H9 (cell line): Measurements from ENCODE around the gene CDKAL1. TPM values are rescaled to one million over a fixed set of nuclear protein-coding genes. Genes with fewer than 3 reads are reported as not detected.

Experiments used
- DNase-seq: peaks from one replicate; pipeline ENCODE4 v3.0.0-alpha.2; 2017
- H2AFZ ChIP-seq: one replicate; pipeline ENCODE4 v1.6.1; 2013; ENCODE audit warnings: mild to moderate bottlenecking, low read length, control low read depth, moderate library complexity
- H2AK5ac ChIP-seq: 2 replicates; pipeline ENCODE4 v1.6.1; 2013; ENCODE audit warnings: low read length, control low read depth, mixed read lengths; ENCODE audit not compliant: insufficient read length
- H2BK120ac ChIP-seq: one replicate; pipeline ENCODE4 v1.6.1; 2013; ENCODE audit warnings: low read depth, mild to moderate bottlenecking, low read length, control low read depth, inconsistent platforms; ENCODE audit not compliant: poor library complexity, severe bottlenecking
- H2BK12ac ChIP-seq: 2 replicates; pipeline ENCODE4 v1.6.1; 2013; ENCODE audit warnings: low read length, control low read depth, mixed read lengths, low read depth; ENCODE audit not compliant: insufficient read length
- H2BK15ac ChIP-seq: 2 replicates; pipeline ENCODE4 v1.6.1; 2013; ENCODE audit warnings: low read depth, low read length, control low read depth
- H2BK20ac ChIP-seq: one replicate; pipeline ENCODE4 v1.6.1; 2013; ENCODE audit warnings: low read depth, mild to moderate bottlenecking, low read length, control low read depth, inconsistent platforms; ENCODE audit not compliant: poor library complexity, severe bottlenecking
- H2BK5ac ChIP-seq: 2 replicates; pipeline ENCODE4 v1.6.1; 2013; ENCODE audit warnings: low read length, control low read depth, mixed read lengths; ENCODE audit not compliant: insufficient read length
- H3K14ac ChIP-seq: 2 replicates; pipeline ENCODE4 v1.6.1; 2013; ENCODE audit warnings: low read length, control low read depth; ENCODE audit not compliant: insufficient read depth
- H3K18ac ChIP-seq: 2 replicates; pipeline ENCODE4 v1.6.1; 2013; ENCODE audit warnings: low read depth, mild to moderate bottlenecking, mixed read lengths, low read length, control low read depth; ENCODE audit not compliant: insufficient read length
- H3K23ac ChIP-seq: 2 replicates; pipeline ENCODE4 v1.6.1; 2013; ENCODE audit warnings: low read length, control low read depth, mixed read lengths, low read depth; ENCODE audit not compliant: insufficient read length
- H3K23me2 ChIP-seq: 2 replicates; pipeline ENCODE4 v1.6.1; 2013; ENCODE audit warnings: low read depth, mild to moderate bottlenecking, mixed read lengths, low read length, control low read depth; ENCODE audit not compliant: insufficient read length, poor library complexity, severe bottlenecking
- H3K27ac ChIP-seq: 2 replicates; pipeline ENCODE4 v1.5.1; 2013; ENCODE audit warnings: low read length, control low read depth, mixed read lengths, low read depth; ENCODE audit not compliant: insufficient read length
- H3K27me3 ChIP-seq: 2 replicates; pipeline ENCODE4 v1.6.1; 2013; ENCODE audit warnings: low read length, control low read depth, inconsistent platforms; ENCODE audit not compliant: insufficient read depth
- H3K4ac ChIP-seq: 2 replicates; pipeline ENCODE4 v1.6.1; 2013; ENCODE audit warnings: low read depth, mild to moderate bottlenecking, control low read depth, inconsistent platforms, low read length, moderate library complexity
- H3K4me1 ChIP-seq: 2 replicates; pipeline ENCODE4 v1.6.1; 2013; ENCODE audit warnings: low read length, control low read depth, inconsistent platforms; ENCODE audit not compliant: insufficient read depth
- H3K4me2 ChIP-seq: 2 replicates; pipeline ENCODE4 v1.6.1; 2013; ENCODE audit warnings: low read length, control low read depth, mixed read lengths; ENCODE audit not compliant: insufficient read length, insufficient read depth
- H3K56ac ChIP-seq: 2 replicates; pipeline ENCODE4 v1.6.1; 2013; ENCODE audit warnings: low read depth, mild to moderate bottlenecking, mixed read lengths, low read length, control low read depth; ENCODE audit not compliant: insufficient read length
- H3K79me1 ChIP-seq: 2 replicates; pipeline ENCODE4 v1.6.1; 2013; ENCODE audit warnings: low read depth, mild to moderate bottlenecking, moderate library complexity, low read length, control low read depth, inconsistent platforms; ENCODE audit not compliant: insufficient read depth, poor library complexity, severe bottlenecking
- H3K79me2 ChIP-seq: 2 replicates; pipeline ENCODE4 v1.6.1; 2013; ENCODE audit warnings: low read length, control low read depth, inconsistent platforms; ENCODE audit not compliant: insufficient read depth
- H3K9ac ChIP-seq: 2 replicates; pipeline ENCODE4 v1.6.1; 2013; ENCODE audit warnings: low read length, control low read depth, mixed read lengths; ENCODE audit not compliant: insufficient read length; ENCODE audit errors: extremely low read depth
- H3K9me3 ChIP-seq: one replicate; pipeline ENCODE4 v1.6.1; 2013; ENCODE audit warnings: low read depth, low read length, inconsistent platforms; ENCODE audit not compliant: control insufficient read depth
- H3T11ph ChIP-seq: one replicate; pipeline ENCODE4 v1.6.1; 2013; ENCODE audit warnings: mild to moderate bottlenecking, low read length, control low read depth, inconsistent platforms
- H4K20me1 ChIP-seq: one replicate; pipeline ENCODE4 v1.6.1; 2013; ENCODE audit not compliant: control insufficient read depth, insufficient read length, insufficient read depth
- H4K5ac ChIP-seq: 2 replicates; pipeline ENCODE4 v1.6.1; 2013; ENCODE audit warnings: low read depth, mild to moderate bottlenecking, mixed read lengths, low read length, control low read depth; ENCODE audit not compliant: insufficient read length
- H4K8ac ChIP-seq: replicated peaks from 2 replicates; pipeline ENCODE4 v1.6.1; 2013; ENCODE audit warnings: low read length, control low read depth, mixed read lengths, low read depth; ENCODE audit not compliant: insufficient read length
- H4K91ac ChIP-seq: 2 replicates; pipeline ENCODE4 v1.6.1; 2013; ENCODE audit warnings: low read depth, mild to moderate bottlenecking, moderate library complexity, mixed read lengths, low read length, control low read depth; ENCODE audit not compliant: insufficient read length
- H3K27ac Mint-ChIP-seq, 3 experiments: 2 replicates in 2 of 3; 3 replicates in 1 of 3; pipeline ENCODE4 v1.8.0; 2020 to 2021; ENCODE audit warnings: mixed read lengths in 3 of 3, mild to moderate bottlenecking in 1 of 3, moderate library complexity in 1 of 3
- H3K27me3 Mint-ChIP-seq: 2 replicates; pipeline ENCODE4 v1.8.0; 2021; ENCODE audit warnings: low read depth, mild to moderate bottlenecking, moderate library complexity, mixed read lengths
- H3K36me3 Mint-ChIP-seq, 3 experiments: 2 replicates in 2 of 3; 3 replicates in 1 of 3; pipeline ENCODE4 v1.8.0; 2020 to 2021; ENCODE audit warnings: low read depth in 3 of 3, mixed read lengths in 3 of 3; ENCODE audit not compliant: insufficient read depth in 1 of 3
- H3K4me1 Mint-ChIP-seq, 2 experiments: 2 replicates each; pipeline ENCODE4 v1.8.0; 2020; ENCODE audit warnings: mixed read lengths in 2 of 2
- H3K4me3 Mint-ChIP-seq, 2 experiments: 2 replicates in 1 of 2; 3 replicates in 1 of 2; pipeline ENCODE4 v1.8.0; 2020 to 2021; ENCODE audit warnings: mild to moderate bottlenecking in 2 of 2, mixed read lengths in 2 of 2, moderate library complexity in 1 of 2
- H3K9me3 Mint-ChIP-seq, 2 experiments: 2 replicates in 1 of 2; 3 replicates in 1 of 2; pipeline ENCODE4 v1.8.0; 2020; ENCODE audit warnings: mild to moderate bottlenecking in 2 of 2, mixed read lengths in 2 of 2, moderate library complexity in 1 of 2
- WGBS: extraction: QIAGEN DNeasy Blood & Tissue Kit; methylation state at CpG from one replicate; pipeline ENCODE4 v1.1.7; 2013; ENCODE audit warnings: missing lambda C conversion rate, low lambda C conversion rate, mixed read lengths; ENCODE audit not compliant: insufficient read length; ENCODE audit errors: extremely low coverage; 5-methylcytosine and 5-hydroxymethylcytosine counted together
- total RNA-seq: library from RNA; stranded (reverse); gene quantifications from 2 replicates; pipeline ENCODE4 v1.2.1, GENCODE V29; 2021
- TF ChIP-seq, protein P1 (sequence below): fragments of 200-600 bp; sonication (generic); conservative IDR thresholded peaks from 3 replicates; pipeline ENCODE4 v1.8.0; 2021; ENCODE audit warnings: antibody characterized with exemption, mild to moderate bottlenecking

The CDKAL1 gene
- total RNA-seq, 1 experiment from 2014 or later, result 23.0 TPM

- no peak overlapping the region for H2BK120ac ChIP-seq
- H2BK20ac ChIP-seq, result no peak overlapping the region
These were observed 366.3 kb downstream of the CDKAL1 start for GRCh38 chr6:20900389-20901160.

More at GRCh38 chr6:20900389-20901160, 366.3 kb downstream of the CDKAL1 start:
- Histone ChIP-seq H3K27ac (no peak overlapping the region), H3K14ac (no peak overlapping the region), H4K5ac (no peak overlapping the region), H4K91ac (no peak overlapping the region), H3K23me2 (no peaks in the 10 kb centered on the region), H3K56ac (no peak overlapping the region), H2BK12ac (no peak overlapping the region), H3K9ac (no peak overlapping the region), H3K79me1 (no peaks in the 10 kb centered on the region), H2BK15ac (no peak overlapping the region), H3K4ac (no peak overlapping the region), H2AFZ (no peak overlapping the region), H3K4me1 (no peaks in the 10 kb centered on the region), H2AK5ac (no peak overlapping the region), H3T11ph (no peak overlapping the region), H3K9me3 (no peaks in the 10 kb centered on the region), H3K4me2 (no peak overlapping the region), H4K20me1 (no peaks in the 10 kb centered on the region), H3K18ac (no peak overlapping the region), H2BK5ac (no peak overlapping the region), H3K23ac (no peak overlapping the region), H3K79me2 (no peaks in the 10 kb centered on the region), H4K8ac (no peak overlapping the region), H3K27me3 (no peaks in the 10 kb centered on the region)
- peaks cover 0 to 12% (median 0%) of the 10 kb centered on the region in 3 experiments; a peak in 6 of 7 replicates for H3K36me3 Mint-ChIP-seq
- TF ChIP-seq, protein P1, sequence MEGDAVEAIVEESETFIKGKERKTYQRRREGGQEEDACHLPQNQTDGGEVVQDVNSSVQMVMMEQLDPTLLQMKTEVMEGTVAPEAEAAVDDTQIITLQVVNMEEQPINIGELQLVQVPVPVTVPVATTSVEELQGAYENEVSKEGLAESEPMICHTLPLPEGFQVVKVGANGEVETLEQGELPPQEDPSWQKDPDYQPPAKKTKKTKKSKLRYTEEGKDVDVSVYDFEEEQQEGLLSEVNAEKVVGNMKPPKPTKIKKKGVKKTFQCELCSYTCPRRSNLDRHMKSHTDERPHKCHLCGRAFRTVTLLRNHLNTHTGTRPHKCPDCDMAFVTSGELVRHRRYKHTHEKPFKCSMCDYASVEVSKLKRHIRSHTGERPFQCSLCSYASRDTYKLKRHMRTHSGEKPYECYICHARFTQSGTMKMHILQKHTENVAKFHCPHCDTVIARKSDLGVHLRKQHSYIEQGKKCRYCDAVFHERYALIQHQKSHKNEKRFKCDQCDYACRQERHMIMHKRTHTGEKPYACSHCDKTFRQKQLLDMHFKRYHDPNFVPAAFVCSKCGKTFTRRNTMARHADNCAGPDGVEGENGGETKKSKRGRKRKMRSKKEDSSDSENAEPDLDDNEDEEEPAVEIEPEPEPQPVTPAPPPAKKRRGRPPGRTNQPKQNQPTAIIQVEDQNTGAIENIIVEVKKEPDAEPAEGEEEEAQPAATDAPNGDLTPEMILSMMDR, result no peak
- H3K4me3 Mint-ChIP-seq, result no peak overlapping the region
- no peak for DNase-seq
- WGBS, result no CpG with 5 or more reads among the region's 7 CpGs
- no peaks in the 10 kb centered on the region for H3K27me3 Mint-ChIP-seq
- H3K9me3 Mint-ChIP-seq, result peaks cover 4 to 8% of the 10 kb centered on the region in 2 experiments; a peak in 4 of 5 replicates
- peaks cover 5 to 8% of the 10 kb centered on the region in 2 experiments for H3K4me1 Mint-ChIP-seq
- H3K27ac Mint-ChIP-seq, result no peak overlapping the region
